Adipose tissue (tissue), 3 donors: ENCODE data around the gene CCL3. TPM values are rescaled to one million over a fixed set of nuclear protein-coding genes. Genes with fewer than 3 reads are reported as not detected.
"Not testable (repeated sequence)": the region's sequence is repeated elsewhere in the genome, so short reads cannot be mapped to it uniquely, and the experiment has no call there.

Source experiments
- H3K27ac ChIP-seq: one replicate; pipeline ENCODE4 v1.5.1; 2013; ENCODE audit warnings: low read depth, low read length
- WGBS, 3 donors: extraction: QIAGEN DNeasy Blood & Tissue Kit; methylation state at CpG; one replicate each; pipeline ENCODE4 v1.1.7; 2013; 5-methylcytosine and 5-hydroxymethylcytosine counted together
- polyA plus RNA-seq, 3 donors: library from polyadenylated mRNA; stranded (reverse); fragments of 200-250 nt; gene quantifications; one replicate each; pipeline ENCODE4 v1.2.3, GENCODE V29; 2013
- donor health status: healthy with polysubstance abuse.
- donor health status: Bipolar disorder and iron deficiency.
- donor health status: healthy.

The CCL3 gene
- polyA plus RNA-seq, 3 donors = 0.70 to 9.2 (median 5.4) TPM

DNA sequence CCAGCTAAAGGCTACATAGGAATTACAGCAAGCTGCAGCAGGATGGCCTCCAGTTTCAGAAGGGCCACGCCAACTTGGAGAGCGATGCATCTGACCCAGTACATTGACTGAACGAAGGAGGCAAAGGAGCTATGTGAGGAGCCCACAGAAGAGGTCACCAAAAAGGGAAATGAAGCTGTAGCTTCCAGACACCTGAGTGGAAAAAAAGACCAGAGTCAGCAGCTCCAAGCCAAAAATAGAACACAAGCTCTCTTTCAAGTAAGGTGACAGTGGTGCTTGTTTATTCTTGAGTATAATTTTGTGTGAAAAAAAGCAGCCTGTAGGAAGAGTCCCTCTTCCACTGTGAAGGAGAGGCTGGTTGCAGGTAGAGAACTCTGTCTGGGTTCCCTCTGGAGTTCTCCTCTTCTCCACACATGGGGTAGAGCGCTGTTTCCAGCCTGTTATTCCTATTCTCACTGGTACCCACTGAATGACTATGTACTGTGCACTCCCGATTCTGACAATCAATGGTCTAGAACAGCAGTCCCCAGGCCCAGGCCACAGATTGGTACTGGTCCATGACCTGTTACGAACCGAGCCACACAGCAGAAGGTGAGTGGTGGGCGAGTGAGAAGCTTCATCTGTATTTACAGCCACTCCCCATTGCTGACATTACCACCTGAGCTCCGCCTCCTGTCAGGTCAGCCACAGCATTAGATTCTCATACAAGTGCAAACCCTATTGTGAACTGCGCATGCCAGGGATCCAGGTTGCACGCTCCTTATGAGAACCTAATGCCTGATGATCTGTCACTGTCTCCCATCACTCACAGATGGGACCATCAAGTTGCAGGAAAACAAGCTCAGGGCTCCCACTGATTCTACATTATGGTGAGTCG is 28.8 kb upstream of the CCL3 start:
- 85 to 91% (median 87%) methylated on average over 12 of the region's 12 CpGs for WGBS, 3 donors
- H3K27ac ChIP-seq = no peak overlapping the region

DNA sequence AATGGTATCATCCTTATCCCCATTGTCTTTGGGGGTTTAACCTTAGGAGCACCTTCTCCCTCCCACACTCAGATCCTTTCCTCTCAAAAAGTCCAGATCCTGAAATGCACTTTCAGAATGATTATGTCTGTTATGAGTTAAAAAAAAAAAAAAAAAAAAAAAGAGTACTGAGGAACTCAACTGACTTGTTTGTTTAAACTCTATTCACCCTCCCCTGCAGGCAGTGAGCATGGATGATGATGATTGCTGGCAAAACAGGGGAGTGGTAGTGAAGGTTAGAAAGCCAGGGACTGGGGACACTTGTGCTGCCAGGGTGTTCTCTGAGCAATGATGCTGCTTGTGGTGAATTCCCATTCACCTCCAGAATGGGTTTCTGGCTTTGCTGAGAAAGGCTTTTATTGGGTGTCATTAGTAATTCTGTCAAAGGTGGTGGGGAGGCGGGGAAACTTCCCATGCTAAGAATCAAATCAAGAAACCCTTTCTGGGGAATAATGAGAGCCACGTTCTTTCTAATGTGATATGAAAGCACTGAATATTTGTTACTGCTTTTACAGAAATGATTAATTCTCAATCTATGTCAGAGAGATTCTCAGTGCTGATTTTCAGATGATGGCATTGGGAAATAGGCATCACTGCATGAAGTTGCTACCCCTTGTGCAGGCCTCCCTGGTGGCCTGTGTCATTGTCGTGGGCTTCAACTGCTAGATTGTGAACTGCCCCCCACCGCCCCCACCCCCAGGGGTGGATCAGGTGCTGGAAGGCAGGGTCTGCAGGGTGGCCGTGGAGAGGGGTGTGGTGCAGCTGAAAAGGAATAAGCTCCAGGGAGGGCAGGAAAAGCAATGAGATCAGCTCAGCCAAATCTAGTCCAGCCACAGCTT is 27.8 kb upstream of the CCL3 start:
- 27 to 42% (median 42%) methylated on average over 5 of the region's 5 CpGs for WGBS, 3 donors

DNA sequence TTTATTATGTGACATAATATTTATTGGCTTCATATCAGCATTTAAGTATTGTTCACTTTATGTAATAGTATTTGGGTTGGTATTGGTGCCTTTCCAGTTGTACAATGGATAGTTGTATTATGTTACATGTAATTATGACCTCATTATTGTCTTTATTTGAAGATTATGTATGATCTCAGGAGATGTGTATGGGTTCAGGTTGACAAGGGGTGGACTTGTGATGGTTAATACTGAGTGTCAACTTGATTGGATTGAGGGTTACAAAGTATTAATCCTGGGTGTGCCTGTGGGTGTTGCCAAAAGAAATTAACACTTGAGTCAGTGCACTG is 25.7 kb upstream of the CCL3 start:
- not testable (repeated sequence) for H3K27ac ChIP-seq

More for the DNA sequence above, 27.8 kb upstream of the CCL3 start:
- no peak overlapping the region for H3K27ac ChIP-seq

DNA sequence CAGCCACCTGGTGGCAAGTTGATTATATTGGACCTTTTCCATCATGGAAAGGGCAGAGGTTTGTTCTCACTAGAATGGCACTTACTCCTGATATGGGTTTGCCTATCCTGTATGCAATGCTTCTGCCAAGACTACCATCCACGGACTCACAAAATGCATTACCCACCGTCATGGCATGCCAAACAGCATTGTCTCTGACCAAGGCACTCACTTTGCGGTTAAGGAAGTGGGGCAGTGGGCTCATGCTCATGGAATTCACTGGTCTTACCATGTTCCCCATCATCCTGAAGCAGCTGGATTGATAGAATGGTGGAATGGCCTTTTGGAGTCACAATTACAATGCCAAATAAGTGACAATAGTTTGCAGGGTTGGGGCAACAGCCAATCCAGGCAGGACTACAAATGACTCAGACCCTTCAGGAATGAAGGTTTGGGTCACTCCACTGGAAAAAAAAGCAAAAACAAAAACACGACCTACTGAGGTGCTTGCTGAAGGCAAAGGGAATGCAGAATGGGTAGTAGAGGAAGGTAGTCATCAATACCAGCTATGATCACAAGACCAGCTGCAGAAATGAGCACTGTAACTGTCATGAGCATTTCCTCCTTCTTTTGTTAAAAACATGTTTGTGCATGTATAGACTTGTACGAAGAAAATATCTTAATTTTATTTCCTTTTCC is 25.2 kb upstream of the CCL3 start:
- WGBS, 3 donors = 75 to 86% (median 85%) methylated on average over 5 of the region's 5 CpGs
- not testable (repeated sequence) for H3K27ac ChIP-seq

DNA sequence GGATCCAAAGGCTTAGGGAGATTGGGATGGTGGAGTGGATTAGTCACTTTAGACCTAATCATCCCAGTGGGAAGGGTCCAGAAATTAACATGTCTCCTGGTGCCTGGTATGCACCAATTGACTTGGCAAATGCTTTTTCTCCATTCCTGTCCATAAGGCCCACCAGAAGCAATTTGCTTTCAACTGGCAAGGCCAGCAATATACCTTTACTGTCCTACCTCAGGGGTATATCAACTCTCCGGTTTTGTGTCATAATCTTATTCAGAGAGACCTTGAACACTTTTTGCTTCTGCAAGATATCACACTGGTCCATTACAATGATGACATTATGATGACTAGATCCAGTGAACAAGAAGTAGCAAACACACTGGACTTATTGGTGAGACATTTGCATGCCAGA is 23.2 kb upstream of the CCL3 start:
- WGBS, 3 donors = 74 to 91% (median 83%) methylated on average over 1 of the region's 1 CpG
- H3K27ac ChIP-seq = not testable (repeated sequence)

DNA sequence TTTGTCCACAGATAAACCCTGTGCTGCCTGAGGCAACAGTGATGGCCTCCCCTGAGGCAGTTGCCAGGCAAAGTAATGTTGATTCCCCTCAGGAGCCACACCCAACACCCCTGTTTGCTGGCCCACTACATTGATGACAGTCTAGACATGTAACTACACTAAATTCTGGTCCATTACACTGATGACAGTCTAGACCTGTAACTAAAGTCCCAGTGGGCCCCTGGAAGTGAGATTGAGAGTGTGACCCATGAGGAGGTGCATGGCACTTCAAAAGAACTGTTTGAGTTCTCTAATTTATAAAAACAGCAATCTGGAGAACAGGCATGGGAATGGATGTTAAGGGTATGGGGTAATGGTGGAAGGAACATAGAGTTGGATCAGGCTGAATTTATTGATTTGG is 22.6 kb upstream of the CCL3 start:
- H3K27ac ChIP-seq = no peak overlapping the region

DNA sequence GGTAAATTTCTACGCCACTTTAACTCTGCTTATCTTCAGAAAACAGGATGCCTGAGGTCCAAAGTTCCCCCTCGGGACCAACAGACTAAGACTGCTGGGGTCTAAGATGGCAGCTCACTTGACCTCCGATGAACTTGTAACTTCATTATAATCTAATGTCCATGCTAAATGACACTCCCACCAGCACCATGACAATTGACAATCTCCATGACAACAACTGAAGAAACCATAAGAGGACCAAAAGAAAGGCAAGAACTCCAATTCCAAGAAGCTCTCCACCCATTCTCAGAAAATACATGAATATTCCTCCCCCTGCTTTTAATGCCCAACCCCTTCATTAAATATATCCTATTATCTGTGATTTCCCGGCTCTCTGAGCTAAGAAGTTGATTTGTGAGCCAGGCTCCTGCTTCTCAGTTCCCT is 21.1 kb upstream of the CCL3 start:
- H3K27ac ChIP-seq = no peak overlapping the region
- WGBS, 3 donors = 70 to 87% (median 84%) methylated on average over 4 of the region's 4 CpGs

DNA sequence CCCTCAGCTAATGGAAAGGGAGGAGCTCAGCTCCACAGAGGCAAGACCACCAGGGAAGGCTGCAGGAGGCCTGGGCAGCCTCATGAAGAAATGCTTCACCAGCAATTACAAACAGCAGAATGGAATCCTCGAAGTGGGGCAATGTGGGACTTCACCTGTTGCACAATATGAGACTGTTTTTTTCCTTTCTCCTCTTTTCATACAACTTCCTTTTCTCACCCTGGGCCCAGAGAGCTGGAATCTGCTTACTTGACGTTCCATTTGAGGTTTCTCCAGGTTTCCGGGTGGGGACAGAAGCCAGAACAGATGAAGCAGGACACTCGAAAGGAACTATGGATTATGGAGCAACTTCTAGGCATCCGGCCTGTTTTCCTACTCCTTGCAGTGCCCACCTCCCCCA is 18.3 kb upstream of the CCL3 start:
- H3K27ac ChIP-seq = not testable (repeated sequence)
- 42 to 66% (median 60%) methylated on average over 5 of the region's 5 CpGs for WGBS, 3 donors

DNA sequence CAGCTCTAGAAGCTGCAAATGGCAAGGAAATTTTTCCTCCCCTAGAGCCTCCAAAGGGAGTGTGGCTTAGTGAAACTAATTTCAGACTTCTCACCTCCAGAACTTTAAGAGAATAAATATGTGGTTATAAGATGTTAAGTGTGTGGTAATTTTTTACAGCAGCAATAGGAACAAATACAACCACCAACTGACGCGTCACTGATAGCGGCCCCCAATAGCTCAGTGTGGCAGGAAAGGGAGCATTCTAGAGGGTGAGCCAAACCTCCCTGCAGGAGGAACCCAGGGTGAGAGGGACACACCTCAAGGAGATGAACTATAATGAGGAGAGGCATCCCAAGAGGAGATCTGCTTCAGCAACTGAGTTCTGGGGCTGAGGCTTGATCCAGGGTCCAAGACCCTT is 17.7 kb upstream of the CCL3 start:
- H3K27ac ChIP-seq = no peak overlapping the region

DNA sequence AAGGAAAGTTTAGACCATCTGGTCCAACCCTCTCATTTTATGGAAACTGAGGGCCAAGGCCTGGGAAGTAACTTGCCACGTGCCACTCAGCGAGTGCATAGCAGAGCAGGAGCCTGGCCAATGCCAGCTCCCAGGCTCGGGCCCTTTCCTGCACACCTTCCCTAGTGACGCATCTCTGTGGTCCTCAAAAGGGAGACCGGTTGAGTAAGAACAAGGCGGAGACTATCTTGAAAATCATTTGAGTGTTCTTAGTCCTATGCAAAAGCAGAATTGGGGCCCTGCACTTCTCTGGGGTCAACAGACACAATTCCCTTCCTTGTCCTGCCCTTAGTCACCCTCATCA is 16.5 kb upstream of the CCL3 start:
- H3K27ac ChIP-seq = no peak overlapping the region
- WGBS, 3 donors = 85 to 91% (median 86%) methylated on average over 6 of the region's 6 CpGs

More for the DNA sequence above, 17.7 kb upstream of the CCL3 start:
- WGBS, 3 donors = 56 to 92% (median 77%) methylated on average over 3 of the region's 3 CpGs

DNA sequence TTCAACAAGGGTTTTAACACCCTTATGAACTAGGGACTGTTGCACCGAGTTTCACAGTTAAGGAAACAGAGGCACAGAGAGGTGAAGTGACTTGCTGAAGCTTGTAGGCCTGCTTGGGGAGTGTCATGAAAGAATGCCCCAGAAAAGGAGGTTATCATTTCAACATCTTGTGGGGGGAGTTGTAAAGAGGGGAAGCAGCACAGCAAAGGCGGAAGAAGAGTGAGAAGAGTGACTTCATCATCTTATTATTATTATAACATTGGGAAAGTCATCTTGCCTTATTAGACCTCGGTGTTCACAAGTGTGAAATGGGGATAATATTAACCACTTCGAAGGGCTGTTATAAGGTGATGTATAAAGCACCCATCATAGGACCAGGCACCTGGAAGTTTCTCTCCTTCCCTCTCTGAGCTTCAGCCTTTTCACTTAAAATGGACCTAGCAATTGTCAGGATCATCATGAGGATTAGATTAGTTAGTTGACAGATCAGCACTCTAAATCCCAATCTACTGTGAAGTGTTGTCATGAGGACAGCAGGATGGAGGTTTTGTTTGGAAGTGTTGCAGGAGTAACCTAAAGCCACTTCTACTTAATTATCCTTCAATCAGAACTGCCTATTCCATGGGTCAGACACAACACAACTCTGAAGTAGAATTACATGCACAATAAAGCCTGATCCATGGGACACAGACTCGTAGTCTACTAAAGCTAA is 16.0 kb upstream of the CCL3 start:
- H3K27ac ChIP-seq = no peak overlapping the region
- WGBS, 3 donors = 68 to 75% (median 73%) methylated on average over 5 of the region's 5 CpGs

DNA sequence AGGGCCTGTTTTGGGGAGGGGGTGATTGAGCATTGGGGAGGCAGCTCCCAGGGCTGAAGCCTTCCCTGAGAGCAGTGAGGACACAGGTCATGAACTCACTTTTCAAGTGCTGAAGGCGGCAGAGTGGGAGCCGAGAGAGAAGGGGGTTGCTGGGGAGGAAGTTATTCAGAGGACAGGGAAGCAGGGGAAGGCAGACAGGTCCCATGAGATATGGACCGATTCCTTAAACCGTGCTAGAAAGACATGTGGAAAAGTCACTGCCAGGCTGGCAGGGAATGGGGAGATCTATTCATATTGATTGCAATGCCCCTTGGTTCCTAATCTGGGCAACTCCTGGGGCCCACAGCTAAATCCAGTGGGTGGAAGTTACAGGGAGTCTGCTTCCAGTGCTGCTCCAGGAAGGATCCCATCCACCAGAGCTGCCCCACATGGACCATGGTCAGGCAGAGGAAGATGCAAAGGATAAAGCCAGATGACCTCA is 14.8 kb upstream of the CCL3 start:
- 14 to 50% (median 28%) methylated on average over 4 of the region's 4 CpGs for WGBS, 3 donors
- no peak overlapping the region for H3K27ac ChIP-seq

DNA sequence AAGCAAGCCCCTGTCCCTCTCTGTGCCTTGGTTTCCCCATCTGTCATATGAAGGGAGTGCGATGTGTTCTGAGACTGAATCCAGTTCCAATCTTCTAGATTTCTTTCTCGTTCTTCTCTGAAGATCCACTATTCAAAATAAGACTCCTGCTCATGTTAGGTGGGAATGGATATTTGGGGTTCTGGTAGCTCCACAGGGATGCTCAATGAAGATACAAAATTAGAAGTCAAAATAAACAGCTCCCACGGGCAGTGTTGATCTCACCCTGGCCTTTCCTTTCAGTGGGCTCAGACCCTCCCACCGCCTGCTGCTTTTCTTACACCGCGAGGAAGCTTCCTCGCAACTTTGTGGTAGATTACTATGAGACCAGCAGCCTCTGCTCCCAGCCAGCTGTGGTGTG is 14.3 kb upstream of the CCL3 start:
- 38 to 54% (median 46%) methylated on average over 2 to 6 of the region's 7 CpGs for WGBS, 3 donors
- not testable (repeated sequence) for H3K27ac ChIP-seq

DNA sequence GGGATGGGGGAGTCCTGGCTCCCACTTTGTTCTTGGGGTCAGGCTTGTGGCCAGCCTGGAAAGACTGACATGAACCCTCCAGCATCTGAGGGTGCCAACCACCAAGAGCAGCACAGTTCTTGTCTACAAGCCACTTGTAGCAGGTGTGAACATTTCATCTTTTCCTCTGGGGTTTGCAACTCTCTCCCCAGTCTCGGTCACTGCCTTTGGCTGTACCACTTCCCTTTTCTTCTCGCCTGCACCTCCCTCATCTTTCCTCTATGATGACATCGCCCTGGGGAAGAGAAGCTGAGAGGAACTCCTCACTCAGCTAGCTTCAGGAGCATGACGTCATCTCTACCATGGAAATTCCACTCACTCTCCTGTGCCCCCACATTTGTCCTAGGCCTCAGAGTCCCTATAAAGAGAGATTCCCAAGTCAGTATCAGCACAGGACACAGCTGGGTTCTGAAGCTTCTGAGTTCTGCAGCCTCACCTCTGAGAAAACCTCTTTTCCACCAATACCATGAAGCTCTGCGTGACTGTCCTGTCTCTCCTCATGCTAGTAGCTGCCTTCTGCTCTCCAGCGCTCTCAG is 13.5 kb upstream of the CCL3 start, which contains the start of gene CCL4:
Gene CCL4, plus strand, starts transcription at position 427 of the 575 bp plus-strand sequence. Its CDS starts 79 bp downstream, at position 506.
- H3K27ac ChIP-seq = not testable (repeated sequence)
- 45 to 70% (median 53%) methylated on average over 6 of the region's 6 CpGs for WGBS, 3 donors

DNA sequence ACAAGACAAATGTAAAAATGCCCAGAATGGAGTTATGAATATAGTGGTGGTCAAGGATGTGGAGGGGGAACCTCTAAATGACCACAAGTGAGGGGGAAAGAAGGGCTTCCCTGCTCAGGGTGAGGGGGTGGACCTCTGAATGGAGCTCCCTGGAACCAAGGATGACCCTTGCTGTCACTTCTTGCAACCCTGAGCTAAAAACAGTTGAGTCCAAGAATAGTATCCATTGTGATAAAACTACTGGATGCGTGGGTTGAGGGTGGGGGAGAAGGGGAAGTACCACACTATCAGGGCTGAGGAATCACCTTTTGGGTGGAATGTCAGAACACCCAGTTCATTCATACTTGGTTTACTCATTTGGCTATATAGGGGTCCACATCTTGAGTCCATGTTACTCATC is 9.1 kb upstream of the CCL3 start:
- H3K27ac ChIP-seq = not testable (repeated sequence)
- WGBS, 3 donors = 70 to 93% (median 82%) methylated on average over 1 of the region's 1 CpG

DNA sequence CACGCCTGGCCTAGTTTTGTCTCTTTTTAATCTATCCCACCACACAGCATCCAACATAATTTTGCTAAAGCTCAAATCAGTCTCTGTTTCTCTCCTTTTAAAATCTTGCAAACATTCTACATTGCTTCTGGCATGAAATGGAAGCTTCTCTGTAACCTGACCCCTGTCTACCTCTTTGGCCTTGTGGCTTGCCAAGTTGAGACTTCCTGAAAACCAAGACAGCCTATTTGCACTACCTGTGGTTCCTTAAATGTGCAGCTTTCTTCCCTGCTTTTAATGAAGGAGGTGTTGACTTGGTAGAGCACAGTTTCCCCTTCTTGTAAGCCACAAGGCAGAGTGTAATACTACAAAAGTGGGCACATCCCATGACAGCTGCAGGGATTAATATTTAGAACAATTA is 6.0 kb upstream of the CCL3 start:
- no peak overlapping the region for H3K27ac ChIP-seq
- WGBS, 3 donors = 85 to 100% (median 85%) methylated on average over 1 of the region's 1 CpG

DNA sequence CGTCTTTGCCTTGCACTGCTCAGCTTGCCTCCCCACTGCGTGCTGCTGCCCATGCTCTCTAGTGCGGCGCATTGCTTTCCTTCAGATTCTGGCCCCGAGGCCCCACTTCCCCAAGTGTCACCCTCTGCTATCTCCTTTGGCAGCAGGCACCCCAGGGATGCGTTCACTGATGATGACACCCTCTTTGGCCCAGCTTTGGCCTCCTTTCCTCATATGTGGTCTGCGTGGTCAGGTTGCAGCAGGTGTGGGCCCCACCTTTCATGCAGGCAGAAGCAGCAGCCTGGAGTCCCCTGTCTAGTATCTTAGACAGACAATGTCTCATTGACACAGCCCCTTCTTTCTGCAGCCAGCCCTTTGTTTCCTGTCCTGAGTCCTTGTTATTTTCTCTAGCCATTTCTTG is 4.8 kb upstream of the CCL3 start:
- WGBS, 3 donors = 80 to 93% (median 85%) methylated on average over 7 of the region's 7 CpGs
- H3K27ac ChIP-seq = no peak overlapping the region

DNA sequence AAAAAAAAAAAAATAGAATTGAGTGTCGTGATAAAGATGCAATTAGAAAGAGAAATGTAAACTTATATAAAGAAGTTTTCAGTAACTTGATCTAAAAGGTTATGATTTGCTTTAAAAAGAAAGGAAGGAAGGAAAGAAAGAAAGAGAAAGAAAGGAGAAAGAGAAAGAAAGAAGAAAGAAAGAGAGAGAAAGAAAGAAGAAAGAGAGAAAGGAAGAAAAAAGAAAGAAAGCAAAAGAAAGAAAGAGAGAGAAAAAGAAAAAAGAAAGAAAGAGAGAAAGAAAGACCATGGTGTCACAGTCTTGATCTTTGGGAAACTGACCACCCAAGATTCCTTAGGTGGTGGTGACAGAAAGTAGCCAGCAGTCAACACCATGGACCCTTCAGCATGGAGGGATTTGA is 4.3 kb upstream of the CCL3 start:
- 82 to 100% (median 90%) methylated on average over 1 of the region's 1 CpG for WGBS, 3 donors
- no peak overlapping the region for H3K27ac ChIP-seq
